Thyroid gland (tissue), 4 donors: ENCODE measurements around the gene SLC6A6. TPM values are rescaled to one million over a fixed set of nuclear protein-coding genes. Genes with fewer than 3 reads are reported as not detected.

ENCODE experiments used
- DNase-seq, 2 donors: peaks; one replicate each; pipeline ENCODE4 v3.0.0-alpha.2; 2019
- H3K27ac ChIP-seq, 3 donors: fragments of 200-600 bp; sonication (generic); 1 replicate in 2 of 3; 2 replicates in 1 of 3; pipeline ENCODE4 v1.5.1; 2016 to 2019; ENCODE audit warnings: mild to moderate bottlenecking in 1 of 3, moderate library complexity in 1 of 3
- H3K27me3 ChIP-seq: fragments of 200-600 bp; sonication (generic); one replicate; pipeline ENCODE4 v1.5.1; 2019
- H3K36me3 ChIP-seq, 2 donors: fragments of 200-600 bp; sonication (generic); one replicate each; pipeline ENCODE4 v1.5.1; 2016 to 2019
- H3K4me1 ChIP-seq, 2 donors: fragments of 200-600 bp; sonication (generic); one replicate each; pipeline ENCODE4 v1.5.1; 2017 to 2019
- H3K4me3 ChIP-seq, 3 donors: fragments of 200-600 bp; sonication (generic); replicated peaks in 1 of 3; 1 replicate in 2 of 3; 2 replicates in 1 of 3; pipeline ENCODE4 v1.5.1; 2016; ENCODE audit warnings: mild to moderate bottlenecking in 1 of 3
- H3K9me3 ChIP-seq: fragments of 200-600 bp; sonication (generic); one replicate; pipeline ENCODE4 v1.5.1; 2017
- POLR2A ChIP-seq, 2 donors: fragments of 450-650 bp; IDR thresholded peaks; one replicate each; pipeline ENCODE4 v1.6.1; 2017; ENCODE audit warnings: antibody characterized with exemption in 2 of 2, mild to moderate bottlenecking in 2 of 2, moderate library complexity in 1 of 2
- WGBS, 2 donors: methylation state at CpG; one replicate each; pipeline ENCODE4 v1.1.5; 2017; 5-methylcytosine and 5-hydroxymethylcytosine counted together
- intact Hi-C: fragments of 100-400 bp; cut with DNase I; formaldehyde crosslinking; loops from one replicate; pipeline ENCODE4 v1.15.1; 2023
- total RNA-seq, 4 donors: library from RNA; depleted of rRNA; stranded (reverse); fragments of >200 nt; gene quantifications; one replicate each; pipeline ENCODE4 v1.2.3, GENCODE V29; 2016
- TF ChIP-seq, protein P1 (sequence below), 6 experiments: fragments of 200-600 bp in 3 of 6; fragments of 450-650 bp in 3 of 6; sonication (generic) in 3 of 6; IDR thresholded peaks; one replicate each; pipeline ENCODE4 v1.5.1; 2016 to 2019; ENCODE audit warnings: antibody characterized with exemption in 6 of 6, mild to moderate bottlenecking in 2 of 6, inconsistent platforms in 1 of 6, moderate library complexity in 1 of 6

Gene SLC6A6
- total RNA-seq, 4 donors from 2014 or later: 42.7 to 98.0 (median 72.5) TPM

DNA sequence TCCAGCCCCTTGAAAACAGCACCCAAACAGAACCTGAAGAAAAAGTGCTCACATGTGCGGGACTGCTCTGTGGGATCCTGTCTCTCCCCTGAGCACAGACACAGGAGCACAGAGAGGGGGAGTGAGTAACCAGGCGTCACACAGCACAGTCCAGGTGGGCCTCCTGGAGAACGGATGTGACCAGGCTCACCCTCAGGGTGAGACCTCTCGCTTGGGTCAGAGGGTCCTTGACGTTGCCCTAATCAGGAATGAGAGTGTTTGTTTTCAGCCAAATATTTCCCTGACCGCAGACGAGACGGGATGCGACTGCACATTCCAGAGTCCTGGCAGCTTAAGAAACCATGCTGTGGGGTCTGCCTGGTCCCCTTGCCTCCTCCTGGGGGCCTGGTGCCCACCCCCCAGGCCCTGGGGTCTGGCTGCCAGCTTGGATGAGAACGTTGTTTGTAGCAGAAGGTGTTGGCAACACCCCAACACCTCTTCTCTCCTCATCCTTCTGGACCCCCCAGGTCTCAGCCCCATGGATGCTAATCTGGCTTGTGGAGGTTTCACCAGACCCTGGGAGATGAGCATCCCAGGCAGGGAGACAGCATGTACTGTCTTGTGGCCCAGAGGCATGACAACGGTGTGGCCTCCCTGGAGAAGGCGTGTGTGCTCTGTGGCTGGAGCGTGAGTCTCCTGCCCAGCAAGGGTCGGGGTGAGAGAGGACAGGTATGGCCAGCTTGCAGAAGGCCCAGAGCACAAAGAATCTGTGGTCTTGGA, 42.1 kb upstream of the SLC6A6 start:
- no peaks in the 10 kb centered on the region for H3K36me3 ChIP-seq
- H3K4me3 ChIP-seq: no peak overlapping the region
- no peaks in the 10 kb centered on the region for H3K27me3 ChIP-seq
- no peaks in the 10 kb centered on the region for H3K9me3 ChIP-seq
- no peaks in the 10 kb centered on the region for H3K4me1 ChIP-seq
- intact Hi-C loops: no loop called here
- DNase-seq: no peak
- H3K27ac ChIP-seq: no peak overlapping the region
- 73 to 82% methylated on average over 13 to 14 of the region's 14 CpGs for WGBS, 2 donors
- TF ChIP-seq, protein P1, sequence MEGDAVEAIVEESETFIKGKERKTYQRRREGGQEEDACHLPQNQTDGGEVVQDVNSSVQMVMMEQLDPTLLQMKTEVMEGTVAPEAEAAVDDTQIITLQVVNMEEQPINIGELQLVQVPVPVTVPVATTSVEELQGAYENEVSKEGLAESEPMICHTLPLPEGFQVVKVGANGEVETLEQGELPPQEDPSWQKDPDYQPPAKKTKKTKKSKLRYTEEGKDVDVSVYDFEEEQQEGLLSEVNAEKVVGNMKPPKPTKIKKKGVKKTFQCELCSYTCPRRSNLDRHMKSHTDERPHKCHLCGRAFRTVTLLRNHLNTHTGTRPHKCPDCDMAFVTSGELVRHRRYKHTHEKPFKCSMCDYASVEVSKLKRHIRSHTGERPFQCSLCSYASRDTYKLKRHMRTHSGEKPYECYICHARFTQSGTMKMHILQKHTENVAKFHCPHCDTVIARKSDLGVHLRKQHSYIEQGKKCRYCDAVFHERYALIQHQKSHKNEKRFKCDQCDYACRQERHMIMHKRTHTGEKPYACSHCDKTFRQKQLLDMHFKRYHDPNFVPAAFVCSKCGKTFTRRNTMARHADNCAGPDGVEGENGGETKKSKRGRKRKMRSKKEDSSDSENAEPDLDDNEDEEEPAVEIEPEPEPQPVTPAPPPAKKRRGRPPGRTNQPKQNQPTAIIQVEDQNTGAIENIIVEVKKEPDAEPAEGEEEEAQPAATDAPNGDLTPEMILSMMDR (IDR thresholded peaks at IDR 0.05): no peak
- no peak for TF ChIP-seq POLR2A (IDR thresholded peaks at IDR 0.05)

DNA sequence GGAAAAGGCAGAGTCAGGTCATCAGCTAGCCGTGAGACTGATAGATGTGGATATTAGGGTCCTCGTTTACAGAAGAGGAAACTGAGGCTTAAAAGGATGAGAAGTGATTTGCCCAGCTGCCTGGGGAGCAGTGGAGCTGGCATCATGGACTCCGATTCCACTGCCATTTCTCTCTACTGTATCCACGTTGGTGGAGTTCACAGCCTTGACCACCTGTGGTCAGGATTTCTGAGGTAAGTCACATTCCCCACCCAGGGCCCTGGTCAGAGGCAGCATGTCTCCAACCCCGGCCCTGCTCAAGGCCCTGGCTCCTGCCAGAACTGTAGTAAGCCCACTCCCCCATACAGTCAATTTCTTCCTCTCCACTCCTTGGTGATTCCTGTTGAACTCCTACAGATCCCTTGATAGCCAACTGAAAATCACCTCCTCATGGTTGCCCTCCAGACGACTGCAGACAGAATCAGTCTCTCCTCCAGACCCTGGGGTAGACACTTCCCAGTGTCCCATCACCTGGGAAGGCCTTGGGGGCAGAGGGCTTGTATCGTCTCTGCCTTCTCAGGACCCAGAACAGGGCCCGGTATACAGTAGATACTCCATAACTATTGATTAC, 41.2 kb upstream of the SLC6A6 start:
- Histone ChIP-seq H3K4me1 (no peaks in the 10 kb centered on the region), H3K27me3 (no peaks in the 10 kb centered on the region), H3K4me3 (no peak overlapping the region), H3K36me3 (no peaks in the 10 kb centered on the region), H3K27ac (no peak overlapping the region), H3K9me3 (no peaks in the 10 kb centered on the region)
- no peak for DNase-seq
- intact Hi-C loops: no loop called here
- WGBS, 2 donors: 90 to 94% methylated on average over 8 of the region's 8 CpGs
- TF ChIP-seq POLR2A (IDR thresholded peaks at IDR 0.05): no peak

DNA sequence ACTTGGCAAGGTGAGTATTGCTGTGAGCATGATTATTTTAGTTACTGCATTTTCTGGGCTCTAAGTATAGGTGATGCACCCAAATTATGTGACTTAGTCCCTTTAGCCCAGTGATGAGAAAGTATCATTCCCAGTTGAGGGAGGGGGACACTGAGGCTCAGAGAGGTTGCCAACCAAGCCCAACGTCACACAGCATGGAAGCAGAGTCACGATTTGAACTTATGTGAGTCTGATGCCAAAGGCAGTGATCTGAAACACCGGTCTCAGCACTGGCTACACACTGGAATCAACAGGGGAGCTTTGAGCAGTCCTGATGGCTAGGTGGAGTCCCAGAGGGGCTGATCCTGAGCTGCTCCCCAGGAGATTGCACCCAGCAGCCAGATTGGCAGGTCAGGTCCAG, 39.5 kb upstream of the SLC6A6 start:
- no peak overlapping the region for H3K4me3 ChIP-seq
- WGBS, 2 donors: 86 to 94% methylated on average over 3 of the region's 3 CpGs
- intact Hi-C loops: no loop called here

DNA sequence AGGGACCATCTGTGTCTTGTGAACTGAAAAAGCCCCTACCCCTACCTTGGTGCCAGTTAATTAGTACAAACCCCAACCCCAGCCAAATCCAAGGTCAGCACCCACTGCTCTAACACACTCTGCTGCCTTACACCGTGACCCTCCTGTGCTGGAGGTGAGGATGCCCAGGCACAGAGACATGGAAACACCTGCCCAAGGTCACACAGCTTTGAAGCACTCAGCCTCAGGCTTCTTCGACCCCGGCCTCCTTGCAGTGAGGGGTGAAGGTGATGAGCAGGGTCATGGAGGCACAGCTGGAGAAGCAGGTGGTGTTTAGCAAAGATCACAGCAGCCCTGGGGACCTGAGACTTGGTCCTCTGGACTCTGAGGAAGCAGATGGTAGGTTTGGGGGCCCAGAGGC, 39.0 kb upstream of the SLC6A6 start:
- Histone ChIP-seq H3K4me1 (no peaks in the 10 kb centered on the region), H3K9me3 (no peaks in the 10 kb centered on the region), H3K36me3 (no peaks in the 10 kb centered on the region), H3K27ac (no peak overlapping the region), H3K27me3 (no peaks in the 10 kb centered on the region), H3K4me3 (no peak overlapping the region)
- DNase-seq: no peak
- 81 to 88% methylated on average over 3 of the region's 3 CpGs for WGBS, 2 donors
- TF ChIP-seq, protein P1 (IDR thresholded peaks at IDR 0.05): no peak
- no peak for TF ChIP-seq POLR2A (IDR thresholded peaks at IDR 0.05)
- intact Hi-C loops: no loop called here

More for the DNA sequence above, 39.5 kb upstream of the SLC6A6 start:
- no peaks in the 10 kb centered on the region for H3K36me3 ChIP-seq
- H3K27me3 ChIP-seq: no peaks in the 10 kb centered on the region
- no peaks in the 10 kb centered on the region for H3K9me3 ChIP-seq
- TF ChIP-seq POLR2A (IDR thresholded peaks at IDR 0.05): no peak
- TF ChIP-seq, protein P1 (IDR thresholded peaks at IDR 0.05): no peak
- no peak for DNase-seq
- no peak overlapping the region for H3K27ac ChIP-seq
- no peaks in the 10 kb centered on the region for H3K4me1 ChIP-seq

DNA sequence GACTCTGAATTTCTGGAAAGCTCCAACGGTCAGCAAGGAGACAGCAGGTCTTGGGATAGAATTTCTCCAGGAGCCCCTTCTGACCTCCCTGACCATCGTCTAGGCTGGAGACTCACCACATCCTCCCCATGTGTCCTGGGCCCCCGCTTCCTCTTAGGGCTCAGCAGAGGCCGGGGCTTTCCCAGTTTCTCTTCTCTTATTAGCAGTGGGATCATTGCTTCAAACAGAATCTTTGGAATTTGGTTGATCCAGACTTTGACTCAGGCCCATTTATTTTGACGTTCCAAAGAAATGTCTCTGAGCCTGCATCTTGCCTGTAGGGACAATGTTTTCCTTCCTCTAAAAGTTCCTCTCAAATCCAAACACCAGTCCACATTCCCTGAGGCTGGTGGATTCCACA, 38.4 kb upstream of the SLC6A6 start:
- Histone ChIP-seq H3K4me1 (no peaks in the 10 kb centered on the region), H3K9me3 (no peaks in the 10 kb centered on the region), H3K27me3 (no peaks in the 10 kb centered on the region), H3K36me3 (no peaks in the 10 kb centered on the region), H3K27ac (no peak overlapping the region), H3K4me3 (no peak overlapping the region)
- no peak for DNase-seq
- intact Hi-C loops: no loop called here
- WGBS, 2 donors: 56 to 74% methylated on average over 5 of the region's 5 CpGs
- TF ChIP-seq, protein P1 (IDR thresholded peaks at IDR 0.05): no peak
- TF ChIP-seq POLR2A (IDR thresholded peaks at IDR 0.05): no peak
